B cell (primary cell): ENCODE measurements around the gene RGPD5. TPM values are rescaled to one million over a fixed set of nuclear protein-coding genes. Genes with fewer than 3 reads are reported as not detected.
"Not testable (repeated sequence)": the region's sequence is repeated elsewhere in the genome, so short reads cannot be mapped to it uniquely, and the experiment has no call there.

Source experiments
- ATAC-seq: fragments of 200-7000 bp; cut with Tn5 transposase; one replicate; pipeline ENCODE4 v1.10.0; 2021; ENCODE audit warnings: low read depth, mild to moderate bottlenecking, moderate number of reproducible peaks, moderate library complexity
- CTCF ChIA-PET: fragments of 350-600 bp; sonication (Branson Sonifier 250); formaldehyde crosslinking; loops from one replicate; lab custom pipeline; 2021; ENCODE audit warnings: antibody characterized with exemption, inconsistent platforms; lab: Charles Lee
- POLR2A ChIA-PET: fragments of 350-600 bp; sonication (Branson Sonifier 250); formaldehyde crosslinking; loops from one replicate; lab custom pipeline; 2021; ENCODE audit warnings: antibody characterized with exemption; lab: Charles Lee
- DNase-seq: peaks from one replicate; pipeline ENCODE4 v3.0.0; 2013
- H2AFZ ChIP-seq: 2 replicates; pipeline ENCODE4 v1.6.1; 2012; ENCODE audit warnings: mild to moderate bottlenecking, low read depth, low read length; ENCODE audit not compliant: insufficient read depth, poor library complexity, severe bottlenecking
- H3K27ac ChIP-seq, 2 donors: 1 replicate in 1 of 2; 2 replicates in 1 of 2; pipeline ENCODE4 v1.5.1; 2012 to 2013; ENCODE audit warnings: low read length in 2 of 2, mild to moderate bottlenecking in 2 of 2, moderate library complexity in 1 of 2
- H3K27me3 ChIP-seq, 4 experiments: fragments of 200-600 bp in 1 of 4; sonication (generic) in 1 of 4; replicated peaks in 1 of 4; 1 replicate in 2 of 4; 2 replicates in 2 of 4; pipeline versions ENCODE4 v1.6.1 to v1.7.0; 2013 to 2016; ENCODE audit warnings: low read length in 3 of 4, mild to moderate bottlenecking in 2 of 4, mixed read lengths in 1 of 4, moderate library complexity in 1 of 4; ENCODE audit not compliant: insufficient read depth in 4 of 4, control insufficient read depth in 3 of 4; ENCODE audit errors: control extremely low read depth in 1 of 4
- H3K36me3 ChIP-seq, 2 experiments: replicated peaks in 1 of 2; 1 replicate in 1 of 2; 2 replicates in 1 of 2; pipeline versions ENCODE4 v1.6.1 to v1.7.1; 2013; ENCODE audit warnings: low read length in 1 of 2; ENCODE audit not compliant: insufficient read depth in 2 of 2, control insufficient read depth in 1 of 2; ENCODE audit errors: control extremely low read depth in 1 of 2, extremely low read depth in 1 of 2
- H3K4me1 ChIP-seq, 2 donors: fragments of 200-600 bp in 1 of 2; sonication (generic) in 1 of 2; 1 replicate in 1 of 2; 2 replicates in 1 of 2; pipeline versions ENCODE4 v1.5.1 to v1.6.1; 2013 to 2017; ENCODE audit warnings: low read length in 2 of 2; ENCODE audit not compliant: control insufficient read depth in 2 of 2, insufficient read depth in 2 of 2
- H3K4me2 ChIP-seq: replicated peaks from 2 replicates; pipeline ENCODE3; 2012; ENCODE audit warnings: mild to moderate bottlenecking, low read depth, low read length; ENCODE audit not compliant: poor library complexity, severe bottlenecking
- H3K4me3 ChIP-seq, 5 experiments: fragments of 200-600 bp in 1 of 5; sonication (generic) in 1 of 5; 1 replicate in 3 of 5; 2 replicates in 2 of 5; pipeline versions ENCODE4 v1.5.1 to v1.7.0; 2011 to 2016; ENCODE audit warnings: low read length in 4 of 5, mild to moderate bottlenecking in 4 of 5, low read depth in 2 of 5, control low read depth in 1 of 5, moderate library complexity in 1 of 5; ENCODE audit not compliant: insufficient read depth in 1 of 5; ENCODE audit errors: control extremely low read depth in 1 of 5, extremely low read depth in 1 of 5
- H3K79me2 ChIP-seq: fragments of 200-600 bp; sonication (generic); one replicate; pipeline ENCODE4 v1.6.0; 2016; ENCODE audit warnings: low read length; ENCODE audit not compliant: control insufficient read depth, insufficient read depth
- H3K9ac ChIP-seq: fragments of 200-600 bp; sonication (generic); 2 replicates; pipeline ENCODE4 v1.6.1; 2017; ENCODE audit warnings: mild to moderate bottlenecking, low read length, moderate library complexity
- H3K9me3 ChIP-seq, 3 donors: one replicate each; pipeline versions ENCODE4 v1.6.1 to v1.7.1; 2013; ENCODE audit warnings: low read length in 2 of 3; ENCODE audit not compliant: control insufficient read depth in 2 of 3, insufficient read depth in 1 of 3; ENCODE audit errors: control extremely low read depth in 1 of 3
- H4K20me1 ChIP-seq: 2 replicates; pipeline ENCODE4 v1.6.0; 2012; ENCODE audit warnings: mild to moderate bottlenecking, low read length; ENCODE audit not compliant: insufficient read depth, control insufficient read depth, poor library complexity, severe bottlenecking
- H3K27ac Mint-ChIP-seq: one replicate; pipeline ENCODE4 v1.8.0; 2021; ENCODE audit warnings: mixed read lengths
- H3K27me3 Mint-ChIP-seq: one replicate; pipeline ENCODE4 v1.8.0; 2021; ENCODE audit warnings: mixed read lengths
- H3K4me1 Mint-ChIP-seq: one replicate; pipeline ENCODE4 v1.8.0; 2021; ENCODE audit warnings: mixed read lengths
- H3K4me3 Mint-ChIP-seq: one replicate; pipeline ENCODE4 v1.8.0; 2021; ENCODE audit warnings: mixed read lengths
- H3K9me3 Mint-ChIP-seq: one replicate; pipeline ENCODE4 v1.8.0; 2022; ENCODE audit warnings: mixed read lengths; ENCODE audit not compliant: insufficient read depth
- WGBS: methylation state at CpG from one replicate; pipeline ENCODE4 v1.1.5; 2013; ENCODE audit warnings: missing lambda C conversion rate; ENCODE audit not compliant: insufficient coverage; 5-methylcytosine and 5-hydroxymethylcytosine counted together
- intact Hi-C: fragments of 100-400 bp; cut with micrococcal nuclease; formaldehyde crosslinking; loops from one replicate; pipeline ENCODE4 v1.10.0; 2022
- polyA plus RNA-seq: library from polyadenylated mRNA; depleted of rRNA; stranded (reverse); fragments of >200 nt; gene quantifications from 2 replicates; pipeline ENCODE4 v1.2.3, GENCODE V29; 2012
- total RNA-seq, 2 donors: library from RNA; stranded (reverse); fragments of 120-200 nt in 1 of 2; gene quantifications; 1 replicate in 1 of 2; 2 replicates in 1 of 2; pipeline versions ENCODE4 v1.2.3 to v1.2.4, GENCODE V29; 2013 to 2022

Gene RGPD5
- total and polyA plus RNA-seq, 2 donors (not counting 1 experiment from before 2014, with no cell fraction given), result 12.2 to 61.1 TPM

DNA sequence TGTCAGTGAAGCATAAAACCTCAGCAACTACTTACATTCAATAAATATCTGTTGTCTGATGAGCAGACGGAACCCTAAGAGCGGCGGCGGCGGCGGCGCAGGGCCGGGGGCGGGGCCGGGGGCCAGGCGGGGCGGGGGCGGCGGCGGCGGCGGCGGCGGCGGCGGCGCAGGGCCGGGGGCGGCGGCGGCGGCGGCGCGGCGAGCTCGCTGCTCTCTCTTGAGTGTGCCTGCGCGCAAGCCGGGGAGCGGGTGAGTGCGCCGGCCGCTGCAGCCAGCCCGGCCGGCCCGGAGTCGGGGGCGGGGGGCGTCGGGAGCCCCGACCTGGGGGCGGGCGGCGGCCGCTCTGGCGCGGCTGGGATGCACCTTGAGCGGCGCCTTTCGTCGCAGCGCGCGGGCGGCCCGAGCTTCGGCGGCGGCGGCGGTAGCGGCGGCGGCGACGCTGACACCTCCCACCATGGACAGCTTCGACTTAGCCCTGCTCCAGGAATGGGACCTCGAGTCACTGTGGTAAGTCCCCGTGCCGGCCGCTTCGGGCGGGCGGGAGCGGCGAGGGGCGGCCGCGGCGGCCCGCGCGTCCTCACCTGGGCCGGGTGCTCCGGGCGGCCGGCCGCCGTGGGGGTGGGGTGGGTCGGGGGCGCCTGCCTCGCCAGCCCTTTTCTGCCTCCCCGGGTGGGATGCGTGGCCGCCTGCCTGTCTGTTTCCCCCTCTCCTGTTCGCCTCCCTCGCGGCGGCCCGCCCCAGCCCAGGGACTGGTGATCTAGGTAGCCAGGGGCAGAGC is 33.7 kb upstream of the RGPD5 start:
- H2AFZ ChIP-seq, H3K79me2 ChIP-seq, H3K9ac ChIP-seq, H3K27ac ChIP-seq, H3K27me3 ChIP-seq, POLR2A ChIA-PET, intact Hi-C loops, H3K4me1 Mint-ChIP-seq, CTCF ChIA-PET, DNase-seq, H3K4me3 ChIP-seq, H3K27ac Mint-ChIP-seq, H3K9me3 ChIP-seq, H3K36me3 ChIP-seq, H3K4me1 ChIP-seq, H3K9me3 Mint-ChIP-seq, H4K20me1 ChIP-seq, H3K4me2 ChIP-seq, H3K27me3 Mint-ChIP-seq: not testable (repeated sequence)
- WGBS, result no CpG with 5 or more reads among the region's 106 CpGs
- peak; percentile 45 for ATAC-seq
- peak overlapping the region; percentile 29 for H3K4me3 Mint-ChIP-seq

DNA sequence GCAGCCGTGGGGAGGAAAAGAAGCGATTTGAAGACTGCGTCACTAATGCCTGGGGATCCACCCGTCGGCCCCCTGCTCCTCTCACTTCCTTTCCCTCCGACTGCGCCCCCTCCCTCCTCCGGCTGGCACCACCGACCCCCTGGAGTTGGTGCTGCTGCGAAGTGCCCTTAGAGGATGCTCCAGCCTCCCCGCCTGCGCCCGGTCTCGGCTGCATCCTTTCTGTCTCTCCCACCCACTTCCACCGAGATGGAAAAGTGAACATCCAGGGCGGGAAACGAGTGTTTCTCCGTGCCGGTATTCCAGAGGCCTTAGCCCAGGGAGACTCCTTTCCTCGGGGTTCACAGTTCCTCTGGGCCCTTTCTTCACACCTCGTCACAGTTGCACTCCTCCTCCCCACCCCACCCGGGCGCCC is 33.1 kb upstream of the RGPD5 start:
- H3K4me3 ChIP-seq, DNase-seq, H3K9me3 Mint-ChIP-seq, H3K4me3 Mint-ChIP-seq, CTCF ChIA-PET, H3K4me1 ChIP-seq, H3K27me3 ChIP-seq, H4K20me1 ChIP-seq, H3K9me3 ChIP-seq, H3K27ac ChIP-seq, H3K4me1 Mint-ChIP-seq, H3K4me2 ChIP-seq, POLR2A ChIA-PET, intact Hi-C loops, H3K36me3 ChIP-seq, H3K9ac ChIP-seq, H3K27ac Mint-ChIP-seq, H3K27me3 Mint-ChIP-seq, H2AFZ ChIP-seq, H3K79me2 ChIP-seq: not testable (repeated sequence)
- ATAC-seq, result peak; percentile 65
- WGBS, result no CpG with 5 or more reads among the region's 23 CpGs

DNA sequence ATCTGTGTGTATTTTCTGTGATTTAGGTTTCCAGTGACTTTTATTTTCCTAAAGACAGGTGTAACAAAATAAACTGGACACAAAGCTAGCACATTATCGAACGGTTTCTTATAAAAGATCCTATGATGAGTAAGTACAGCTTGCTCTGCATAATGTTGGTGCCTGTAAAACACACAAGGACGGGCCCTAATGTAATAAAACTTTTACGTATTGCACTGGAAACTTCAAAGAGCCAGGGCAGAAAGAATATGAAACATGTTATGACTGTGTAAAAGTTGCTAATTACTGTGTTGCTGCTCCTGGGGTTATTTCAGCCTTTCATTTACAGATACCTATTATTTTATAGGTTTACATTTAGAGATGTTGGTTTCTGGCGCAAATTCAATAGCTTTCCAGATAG is 32.1 kb upstream of the RGPD5 start:
- H3K9me3 Mint-ChIP-seq, H3K79me2 ChIP-seq, H2AFZ ChIP-seq, H3K36me3 ChIP-seq, DNase-seq, H3K27ac ChIP-seq, H3K4me2 ChIP-seq, H3K4me3 Mint-ChIP-seq, CTCF ChIA-PET, H3K4me1 Mint-ChIP-seq, H3K27me3 ChIP-seq, H4K20me1 ChIP-seq, H3K4me1 ChIP-seq, H3K27ac Mint-ChIP-seq, H3K4me3 ChIP-seq, POLR2A ChIA-PET, ATAC-seq, H3K9ac ChIP-seq, H3K9me3 ChIP-seq, intact Hi-C loops, H3K27me3 Mint-ChIP-seq: not testable (repeated sequence)
- no CpG with 5 or more reads among the region's 5 CpGs for WGBS

DNA sequence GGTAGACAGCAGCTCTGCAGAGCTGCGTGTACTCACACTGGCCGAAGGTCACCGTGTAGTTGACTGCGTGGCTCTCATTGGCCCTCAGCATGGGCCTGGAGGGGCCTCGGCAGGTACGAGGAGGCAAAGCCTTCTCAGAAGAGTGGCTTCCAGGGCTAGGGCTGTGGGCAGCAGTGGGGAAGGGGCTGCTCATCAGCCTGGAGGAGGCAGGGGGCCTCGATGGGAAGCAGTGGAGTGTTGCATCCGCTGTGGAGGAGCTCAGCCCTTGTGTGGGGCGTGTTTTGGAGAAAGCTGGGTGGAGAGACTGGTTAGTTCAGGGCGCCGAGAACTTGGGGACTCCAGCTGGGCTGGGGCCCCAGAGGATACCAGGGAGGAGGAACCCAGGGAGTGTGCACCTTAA is 28.0 kb upstream of the RGPD5 start:
- CTCF ChIA-PET, H3K36me3 ChIP-seq, POLR2A ChIA-PET, DNase-seq, H4K20me1 ChIP-seq, intact Hi-C loops, H2AFZ ChIP-seq, H3K4me1 Mint-ChIP-seq, H3K27ac Mint-ChIP-seq, H3K4me3 ChIP-seq, H3K4me3 Mint-ChIP-seq, H3K9me3 ChIP-seq, H3K4me1 ChIP-seq, H3K27me3 Mint-ChIP-seq, H3K27me3 ChIP-seq, H3K27ac ChIP-seq, H3K4me2 ChIP-seq, ATAC-seq, H3K79me2 ChIP-seq, H3K9me3 Mint-ChIP-seq, H3K9ac ChIP-seq: not testable (repeated sequence)
- 95% methylated on average over 3 of the region's 11 CpGs for WGBS
